Measurements from ENCODE around the gene ATP13A4. TPM values are rescaled to one million over a fixed set of nuclear protein-coding genes. Genes with fewer than 3 reads are reported as not detected.
A peak's percentile ranks its signal among the peaks of the same experiment; 100 is the strongest.

ATP13A4 gene
- total and polyA plus RNA-seq, 2 of the 8 experiments (the other 6 are each of a cell fraction or from before 2014, with no cell fraction given) = 0.12 TPM; not detected in 1

GRCh38 chr3:193509103-193509965 lies 45.4 kb downstream of the ATP13A4 start:
- POLR2A ChIA-PET (ENCODE audit: partially characterized antibody) = no interaction called here
- H3K4me3 ChIP-seq (ENCODE audit: extremely low read depth in 1 of 4, insufficient read depth in 2 of 4, low read depth in 3 of 4, low read length in 4 of 4) = no peak overlapping the region
- TF ChIP-seq SP1 (IDR thresholded peaks at IDR 0.05; ENCODE audit: low read depth, low read length) (no peak), KDM5A (IDR thresholded peaks at IDR 0.05; ENCODE audit: low read length) (no peak), RNF2 (IDR thresholded peaks at IDR 0.05; ENCODE audit: borderline replicate concordance, low read depth, low read length, missing control alignments, poor library complexity, severe bottlenecking) (no peak), FOSL1 (IDR thresholded peaks at IDR 0.05; ENCODE audit: insufficient read depth, low read depth, low read length) (no peak), SAP30 (IDR thresholded peaks at IDR 0.05; ENCODE audit: insufficient read depth, insufficient replicate concordance, low read length) (no peak), GABPA (IDR thresholded peaks at IDR 0.05; ENCODE audit: borderline replicate concordance, insufficient read depth, low read length) (no peak), BACH1 (IDR thresholded peaks at IDR 0.05; ENCODE audit: low read length) (no peak), BRCA1 (IDR thresholded peaks at IDR 0.05; ENCODE audit: low read depth, low read length) (no peak), TBP (IDR thresholded peaks at IDR 0.05; ENCODE audit: low read depth, low read length) (no peak)
- TF ChIP-seq, protein P1, sequence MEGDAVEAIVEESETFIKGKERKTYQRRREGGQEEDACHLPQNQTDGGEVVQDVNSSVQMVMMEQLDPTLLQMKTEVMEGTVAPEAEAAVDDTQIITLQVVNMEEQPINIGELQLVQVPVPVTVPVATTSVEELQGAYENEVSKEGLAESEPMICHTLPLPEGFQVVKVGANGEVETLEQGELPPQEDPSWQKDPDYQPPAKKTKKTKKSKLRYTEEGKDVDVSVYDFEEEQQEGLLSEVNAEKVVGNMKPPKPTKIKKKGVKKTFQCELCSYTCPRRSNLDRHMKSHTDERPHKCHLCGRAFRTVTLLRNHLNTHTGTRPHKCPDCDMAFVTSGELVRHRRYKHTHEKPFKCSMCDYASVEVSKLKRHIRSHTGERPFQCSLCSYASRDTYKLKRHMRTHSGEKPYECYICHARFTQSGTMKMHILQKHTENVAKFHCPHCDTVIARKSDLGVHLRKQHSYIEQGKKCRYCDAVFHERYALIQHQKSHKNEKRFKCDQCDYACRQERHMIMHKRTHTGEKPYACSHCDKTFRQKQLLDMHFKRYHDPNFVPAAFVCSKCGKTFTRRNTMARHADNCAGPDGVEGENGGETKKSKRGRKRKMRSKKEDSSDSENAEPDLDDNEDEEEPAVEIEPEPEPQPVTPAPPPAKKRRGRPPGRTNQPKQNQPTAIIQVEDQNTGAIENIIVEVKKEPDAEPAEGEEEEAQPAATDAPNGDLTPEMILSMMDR (IDR thresholded peaks at IDR 0.05; ENCODE audit: control extremely low read depth in 1 of 3, insufficient read depth in 1 of 3, low read depth in 1 of 3, low read length in 3 of 3) = no peak

More at GRCh38 chr3:193509103-193509965, 45.4 kb downstream of the ATP13A4 start:
- Histone ChIP-seq H3K36me3 (ENCODE audit: control insufficient read depth in 2 of 4, insufficient read depth in 4 of 4, low read length in 3 of 4) (no peaks in the 10 kb centered on the region), H3K4ac (replicated peaks; ENCODE audit: insufficient read length, low read depth, low read length) (no peak overlapping the region), H3K27me3 (replicated peaks in 1 of 4; ENCODE audit: control insufficient read depth in 3 of 4, extremely low read depth in 1 of 4, insufficient read depth in 3 of 4, low read length in 3 of 4) (no peaks in the 10 kb centered on the region), H4K20me1 (replicated peaks in 1 of 2; ENCODE audit: control insufficient read depth in 1 of 2, insufficient read depth in 2 of 2, low read length in 2 of 2) (no peaks in the 10 kb centered on the region), H3K18ac (ENCODE audit: extremely low read depth, low read length) (no peak overlapping the region), H3K79me1 (ENCODE audit: low read depth, low read length) (no peaks in the 10 kb centered on the region), H2BK12ac (ENCODE audit: low read depth, low read length) (no peak overlapping the region), H3K14ac (ENCODE audit: insufficient read length) (no peak overlapping the region), H3K27ac (ENCODE audit: low read depth, low read length) (no peak overlapping the region), H2BK5ac (ENCODE audit: low read depth, low read length) (no peak overlapping the region), H4K5ac (ENCODE audit: insufficient read length, low read depth, low read length) (no peak overlapping the region), H3K23me2 (ENCODE audit: low read depth, low read length) (no peaks in the 10 kb centered on the region), H4K8ac (ENCODE audit: extremely low read depth, insufficient read depth, low read length) (no peak overlapping the region), H3K79me2 (ENCODE audit: control insufficient read depth in 1 of 2, insufficient read depth in 2 of 2, low read length in 2 of 2) (no peaks in the 10 kb centered on the region), H2BK15ac (ENCODE audit: low read length) (no peak overlapping the region), H3K4me1 (replicated peaks in 1 of 4; ENCODE audit: control insufficient read depth in 3 of 4, insufficient read depth in 4 of 4, low read length in 3 of 4) (no peaks in the 10 kb centered on the region), H2AFZ (ENCODE audit: low read length) (peak overlapping the region; percentile 11), H2BK20ac (ENCODE audit: low read length) (no peak overlapping the region), H4K91ac (replicated peaks; ENCODE audit: insufficient read length, low read length) (no peak overlapping the region), H3K23ac (ENCODE audit: insufficient read length) (no peak overlapping the region), H3K9ac (replicated peaks in 1 of 4; ENCODE audit: extremely low read depth in 1 of 4, low read depth in 3 of 4, low read length in 3 of 4) (no peak overlapping the region), H2BK120ac (replicated peaks; ENCODE audit: low read depth, low read length) (no peak overlapping the region), H3K9me3 (ENCODE audit: insufficient read depth in 2 of 2, low read depth in 1 of 2, low read length in 1 of 2) (no peaks in the 10 kb centered on the region), H3K4me2 (ENCODE audit: insufficient read depth in 1 of 2, low read depth in 2 of 2, low read length in 2 of 2) (no peak overlapping the region), H3K56ac (replicated peaks; ENCODE audit: insufficient read length, low read depth, low read length) (no peak overlapping the region), H2AK5ac (ENCODE audit: low read depth, low read length) (no peak overlapping the region)
- FAIRE-seq = no peak
- 85% methylated on average over 4 of the region's 4 CpGs; no CpG with 5 or more reads in 1 of the 2 experiments for WGBS, 2 experiments (ENCODE audit: extremely low coverage in 1 of 2, insufficient coverage in 1 of 2, insufficient read length in 1 of 2, insufficient replicate concordance in 2 of 2, low coverage in 1 of 2, low lambda C conversion rate in 2 of 2, missing lambda C conversion rate in 1 of 2)
- CTCF ChIA-PET (ENCODE audit: partially characterized antibody) = no interaction called here
- no peak for DNase-seq (ENCODE audit: low read depth in 1 of 2, low spot score in 2 of 2)
